ENCODE results near the gene KRT9.
A peak's percentile ranks its signal among the peaks of the same experiment; 100 is the strongest.

Gene KRT9

DNA sequence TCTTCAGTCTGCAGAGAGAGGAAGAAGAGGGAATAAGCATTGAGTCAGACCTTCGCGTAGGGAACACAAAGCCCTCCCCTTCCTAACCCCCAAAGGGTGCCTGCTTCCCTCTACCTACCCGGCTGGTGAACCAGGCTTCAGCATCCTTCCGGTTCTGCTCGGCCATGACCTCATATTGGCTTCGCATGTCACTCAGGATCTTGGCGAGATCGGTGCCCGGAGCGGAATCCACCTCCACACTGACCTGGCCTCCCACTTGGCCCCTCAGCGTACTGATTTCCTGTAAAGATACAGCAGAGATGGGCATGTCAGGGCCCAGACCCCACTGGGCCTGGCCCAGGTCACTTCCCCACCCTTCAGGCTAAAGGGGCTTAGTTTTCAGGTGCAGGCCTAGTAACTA is 47.6 kb downstream of the KRT9 start:
- peaks cover 45% of the 10 kb centered on the region for H3K36me3 ChIP-seq (ENCODE audit: control insufficient read depth, insufficient read depth, low read length)
- no peak overlapping the region for H3K27ac ChIP-seq (ENCODE audit: low read depth, low read length, severe bottlenecking)
- no peak overlapping the region for H3K4me3 ChIP-seq (ENCODE audit: extremely low read depth, insufficient read depth, low read length, poor library complexity, severe bottlenecking)
- peaks cover 60% of the 10 kb centered on the region for H3K4me1 ChIP-seq (ENCODE audit: control insufficient read depth, insufficient read depth, low read length, poor library complexity, severe bottlenecking)
- no peaks in the 10 kb centered on the region for H3K9me3 ChIP-seq (ENCODE audit: control insufficient read depth, low read length)
- WGBS, 2 experiments (ENCODE audit: insufficient coverage in 2 of 2) = 95 to 96% methylated on average over 9 of the region's 11 CpGs

DNA sequence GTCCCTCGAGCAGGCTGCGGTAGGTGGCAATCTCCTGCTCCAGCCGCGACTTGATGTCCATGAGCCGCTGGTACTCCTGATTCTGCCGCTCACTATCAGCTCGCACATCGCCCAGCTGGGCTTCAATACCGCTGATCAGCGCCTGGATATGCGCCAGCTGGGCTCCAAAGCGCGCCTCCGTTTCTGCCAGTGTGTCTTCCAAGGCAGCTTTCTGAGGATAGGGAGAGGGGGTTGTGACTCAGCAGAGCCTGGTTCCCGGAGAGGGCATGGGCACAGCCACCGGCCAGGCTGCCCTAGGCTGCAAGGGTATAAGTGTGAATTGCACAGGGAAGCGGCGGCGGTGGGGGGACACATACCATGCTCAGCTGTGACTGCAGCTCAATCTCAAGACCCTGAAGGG is 48.1 kb downstream of the KRT9 start:
- no peaks in the 10 kb centered on the region for H3K9me3 ChIP-seq (ENCODE audit: control insufficient read depth, low read length)
- no peak overlapping the region for H3K4me3 ChIP-seq (ENCODE audit: extremely low read depth, insufficient read depth, low read length, poor library complexity, severe bottlenecking)
- H3K27ac ChIP-seq (ENCODE audit: low read depth, low read length, severe bottlenecking) = peak overlapping the region; percentile 10
- H3K36me3 ChIP-seq (ENCODE audit: control insufficient read depth, insufficient read depth, low read length) = peaks cover 45% of the 10 kb centered on the region
- H3K4me1 ChIP-seq (ENCODE audit: control insufficient read depth, insufficient read depth, low read length, poor library complexity, severe bottlenecking) = peaks cover 55% of the 10 kb centered on the region
- WGBS, 2 experiments (ENCODE audit: insufficient coverage in 2 of 2) = 96 to 98% methylated on average over 19 of the region's 19 CpGs

DNA sequence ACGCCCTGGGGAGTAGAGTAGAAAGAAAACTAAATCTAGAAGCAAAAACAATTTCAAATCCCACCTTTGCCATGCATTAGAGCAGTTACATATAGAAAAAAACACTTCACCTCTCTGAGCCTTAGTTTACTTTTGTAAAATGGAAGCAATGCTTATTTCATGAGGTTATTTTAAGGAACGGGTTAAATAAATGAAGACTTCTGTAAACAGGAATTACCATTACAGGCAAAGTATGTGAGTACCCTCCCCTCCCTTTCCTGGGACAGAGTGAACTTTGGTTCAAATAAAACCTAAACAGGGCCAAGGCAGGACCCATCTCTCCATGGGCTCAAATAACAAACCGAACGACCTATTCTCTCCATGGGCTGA is 48.6 kb downstream of the KRT9 start:
- Histone ChIP-seq H3K4me1 (ENCODE audit: control insufficient read depth, insufficient read depth, low read length, poor library complexity, severe bottlenecking) (peaks cover 51% of the 10 kb centered on the region), H3K9me3 (ENCODE audit: control insufficient read depth, low read length) (no peaks in the 10 kb centered on the region), H3K27ac (ENCODE audit: low read depth, low read length, severe bottlenecking) (no peak overlapping the region), H3K36me3 (ENCODE audit: control insufficient read depth, insufficient read depth, low read length) (peaks cover 45% of the 10 kb centered on the region), H3K4me3 (ENCODE audit: extremely low read depth, insufficient read depth, low read length, poor library complexity, severe bottlenecking) (no peak overlapping the region)
- 93% methylated on average over 2 of the region's 4 CpGs; no CpG with 5 or more reads in 1 of the 2 experiments for WGBS, 2 experiments (ENCODE audit: insufficient coverage in 2 of 2)

DNA sequence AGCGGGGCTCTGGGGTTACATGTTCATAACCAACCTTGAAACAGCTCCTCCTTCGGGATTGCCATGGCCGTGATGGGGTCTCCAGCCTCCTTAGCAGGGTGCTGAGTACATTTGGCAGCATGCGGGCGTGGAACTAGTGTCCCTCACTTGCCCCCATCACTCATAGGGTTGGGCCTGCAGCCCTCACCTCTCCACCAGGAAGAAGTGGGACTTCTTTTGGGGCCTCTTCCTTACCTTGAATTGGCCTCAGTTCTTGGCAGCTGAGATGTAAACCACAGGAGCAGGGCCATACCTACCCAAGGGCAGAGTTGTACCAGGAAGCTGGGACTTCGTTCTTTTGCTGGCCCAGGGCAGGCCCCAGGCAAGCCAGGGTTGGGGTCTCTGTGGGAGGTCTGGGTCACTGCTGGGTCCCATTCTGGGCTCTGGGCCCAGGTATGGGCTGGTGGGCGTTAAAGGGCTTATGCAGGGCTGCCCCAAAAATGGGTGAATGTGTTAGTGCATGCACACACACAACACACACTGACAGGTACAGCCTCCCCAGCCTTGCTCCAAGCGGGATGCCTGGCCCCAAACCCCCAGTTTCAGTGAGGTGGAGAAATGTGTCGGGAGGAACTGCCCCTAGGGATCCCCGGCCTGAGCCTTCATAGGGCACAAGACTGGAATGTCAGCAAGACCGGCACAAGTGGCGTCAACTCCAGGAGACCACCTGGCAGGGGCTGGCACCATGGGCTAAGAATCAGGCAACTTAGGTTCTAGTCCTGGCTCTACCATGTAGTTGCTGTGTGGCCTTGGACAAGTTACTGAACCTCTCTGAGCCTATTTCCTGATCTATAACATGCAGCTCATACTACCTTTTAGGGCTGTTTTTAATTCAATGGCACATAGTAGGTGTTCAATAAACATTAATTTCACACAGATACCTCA is 49.3 kb downstream of the KRT9 start:
- H3K27ac ChIP-seq (ENCODE audit: low read depth, low read length, severe bottlenecking) = peak overlapping the region; percentile 80
- WGBS, 2 experiments (ENCODE audit: insufficient coverage in 2 of 2) = 90 to 92% methylated on average over 9 to 10 of the region's 12 CpGs
- H3K9me3 ChIP-seq (ENCODE audit: control insufficient read depth, low read length) = no peaks in the 10 kb centered on the region
- peaks cover 51% of the 10 kb centered on the region for H3K4me1 ChIP-seq (ENCODE audit: control insufficient read depth, insufficient read depth, low read length, poor library complexity, severe bottlenecking)
- peaks cover 45% of the 10 kb centered on the region for H3K36me3 ChIP-seq (ENCODE audit: control insufficient read depth, insufficient read depth, low read length)
- no peak overlapping the region for H3K4me3 ChIP-seq (ENCODE audit: extremely low read depth, insufficient read depth, low read length, poor library complexity, severe bottlenecking)

DNA sequence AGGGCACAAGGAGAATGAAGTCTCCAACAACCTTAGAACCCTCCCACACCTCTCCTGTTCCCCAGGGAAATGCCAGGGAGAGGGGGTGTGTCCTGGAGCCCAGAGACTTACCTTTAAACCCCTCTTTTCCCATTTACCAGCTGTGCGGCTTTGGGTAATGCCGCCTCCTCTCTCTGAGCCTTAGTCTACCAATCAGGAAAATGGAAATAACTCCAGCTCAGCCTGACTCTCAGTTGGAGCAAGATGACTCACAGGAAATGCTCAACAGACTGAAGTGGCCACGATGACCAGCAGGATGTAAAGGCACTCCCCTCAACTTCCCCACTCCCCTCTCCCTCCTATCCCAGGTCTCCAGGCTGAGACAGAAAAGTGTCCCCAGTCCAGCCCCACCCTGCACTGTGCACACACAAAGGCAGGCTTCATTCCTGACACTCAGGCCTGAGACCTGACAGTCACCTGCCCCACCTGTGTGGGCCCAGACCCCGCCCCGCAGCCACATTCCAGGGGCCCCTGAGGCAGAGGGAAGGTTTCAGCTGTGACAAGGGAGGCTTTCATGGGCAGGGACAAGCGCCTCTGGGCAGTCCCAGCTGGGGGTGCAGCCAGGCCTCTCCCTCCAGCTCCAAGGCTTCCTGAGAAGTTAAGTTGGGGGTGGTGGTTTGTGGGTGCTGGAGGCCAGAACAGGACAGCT is 50.1 kb downstream of the KRT9 start:
- peaks cover 51% of the 10 kb centered on the region for H3K4me1 ChIP-seq (ENCODE audit: control insufficient read depth, insufficient read depth, low read length, poor library complexity, severe bottlenecking)
- no peaks in the 10 kb centered on the region for H3K9me3 ChIP-seq (ENCODE audit: control insufficient read depth, low read length)
- WGBS, 2 experiments (ENCODE audit: insufficient coverage in 2 of 2) = 36 to 53% methylated on average over 3 to 6 of the region's 6 CpGs
- H3K36me3 ChIP-seq (ENCODE audit: control insufficient read depth, insufficient read depth, low read length) = peaks cover 40% of the 10 kb centered on the region
- no peak overlapping the region for H3K4me3 ChIP-seq (ENCODE audit: extremely low read depth, insufficient read depth, low read length, poor library complexity, severe bottlenecking)
- H3K27ac ChIP-seq (ENCODE audit: low read depth, low read length, severe bottlenecking) = peak overlapping the region; percentile 80

DNA sequence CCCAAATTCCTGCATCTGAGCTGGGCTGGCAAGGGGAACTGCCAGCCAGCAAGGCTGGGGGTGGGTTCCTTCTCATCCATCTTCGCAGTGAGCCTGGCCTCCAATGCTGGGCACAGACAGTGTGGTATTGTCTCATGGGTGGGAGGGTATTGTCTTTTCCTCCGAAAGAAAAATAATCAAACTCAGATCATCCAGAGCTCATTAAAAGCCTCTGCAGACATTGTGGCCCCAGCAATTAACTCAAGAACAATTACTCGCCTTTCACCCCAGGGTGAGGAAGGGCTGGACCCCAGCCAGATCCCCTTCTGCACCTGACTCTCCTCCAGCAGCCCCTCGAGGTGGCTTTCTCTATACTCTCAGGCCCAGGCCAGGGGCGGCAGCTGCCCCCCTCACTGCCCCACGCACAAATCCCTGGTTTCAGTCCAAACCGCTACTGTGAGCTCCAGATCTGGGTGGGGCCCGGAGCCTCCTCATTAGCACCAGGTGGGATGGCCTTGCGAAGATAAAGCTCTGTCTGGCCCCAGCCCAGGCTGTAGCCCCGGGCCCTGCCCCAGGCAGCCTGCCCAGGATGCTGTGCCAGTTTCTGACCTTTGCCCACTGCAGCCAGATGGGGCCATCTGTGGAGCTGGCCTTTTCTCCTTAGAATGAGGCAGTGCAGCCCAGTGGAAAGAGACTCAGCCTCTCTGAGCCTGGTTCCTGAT is 50.9 kb downstream of the KRT9 start:
- WGBS, 2 experiments (ENCODE audit: insufficient coverage in 2 of 2) = 83 to 87% methylated on average over 8 of the region's 10 CpGs
- H3K27ac ChIP-seq (ENCODE audit: low read depth, low read length, severe bottlenecking) = no peak overlapping the region
- peaks cover 33% of the 10 kb centered on the region for H3K36me3 ChIP-seq (ENCODE audit: control insufficient read depth, insufficient read depth, low read length)
- peaks cover 51% of the 10 kb centered on the region for H3K4me1 ChIP-seq (ENCODE audit: control insufficient read depth, insufficient read depth, low read length, poor library complexity, severe bottlenecking)
- H3K4me3 ChIP-seq (ENCODE audit: extremely low read depth, insufficient read depth, low read length, poor library complexity, severe bottlenecking) = no peak overlapping the region
- no peaks in the 10 kb centered on the region for H3K9me3 ChIP-seq (ENCODE audit: control insufficient read depth, low read length)

DNA sequence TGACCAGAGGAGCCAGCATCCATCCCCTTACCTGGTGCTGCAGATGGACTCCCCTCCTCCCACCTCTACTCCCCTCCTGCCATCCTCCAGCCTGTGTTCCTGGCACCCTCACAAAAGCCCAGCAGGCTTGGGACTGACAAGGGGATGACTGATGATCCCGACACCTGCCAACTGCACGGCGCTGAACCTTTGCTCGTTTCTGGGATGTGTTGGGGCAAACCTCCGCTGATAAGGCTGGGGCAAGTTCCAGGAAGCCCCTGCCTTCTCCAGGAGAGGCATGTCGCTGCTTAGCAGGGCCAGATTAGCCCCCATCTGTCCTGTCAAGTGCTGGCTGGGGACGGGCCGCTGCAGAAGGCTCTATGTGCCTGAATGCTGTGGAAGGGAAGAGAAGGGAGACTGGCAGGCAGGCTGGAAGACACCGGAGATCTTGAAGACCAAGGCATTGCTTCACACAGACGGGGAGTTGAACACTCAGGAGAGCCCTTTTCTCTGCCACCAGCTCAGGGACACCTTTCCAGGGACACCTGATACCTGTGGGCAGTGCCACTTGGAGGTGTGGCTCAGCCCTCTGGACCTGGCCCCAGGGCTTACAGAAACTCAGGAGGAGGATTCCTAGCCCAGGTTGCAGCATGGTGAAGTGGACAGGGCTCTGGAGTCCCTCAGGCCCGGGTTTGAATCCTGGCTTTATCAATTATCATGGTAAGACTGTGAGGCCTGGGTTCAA is 52.2 kb downstream of the KRT9 start:
- 70 to 78% methylated on average over 9 to 10 of the region's 11 CpGs for WGBS, 2 experiments (ENCODE audit: insufficient coverage in 2 of 2)
- peaks cover 41% of the 10 kb centered on the region for H3K4me1 ChIP-seq (ENCODE audit: control insufficient read depth, insufficient read depth, low read length, poor library complexity, severe bottlenecking)
- H3K9me3 ChIP-seq (ENCODE audit: control insufficient read depth, low read length) = no peaks in the 10 kb centered on the region
- no peak overlapping the region for H3K4me3 ChIP-seq (ENCODE audit: extremely low read depth, insufficient read depth, low read length, poor library complexity, severe bottlenecking)
- H3K36me3 ChIP-seq (ENCODE audit: control insufficient read depth, insufficient read depth, low read length) = peaks cover 21% of the 10 kb centered on the region
- H3K27ac ChIP-seq (ENCODE audit: low read depth, low read length, severe bottlenecking) = peak overlapping the region; percentile 36

DNA sequence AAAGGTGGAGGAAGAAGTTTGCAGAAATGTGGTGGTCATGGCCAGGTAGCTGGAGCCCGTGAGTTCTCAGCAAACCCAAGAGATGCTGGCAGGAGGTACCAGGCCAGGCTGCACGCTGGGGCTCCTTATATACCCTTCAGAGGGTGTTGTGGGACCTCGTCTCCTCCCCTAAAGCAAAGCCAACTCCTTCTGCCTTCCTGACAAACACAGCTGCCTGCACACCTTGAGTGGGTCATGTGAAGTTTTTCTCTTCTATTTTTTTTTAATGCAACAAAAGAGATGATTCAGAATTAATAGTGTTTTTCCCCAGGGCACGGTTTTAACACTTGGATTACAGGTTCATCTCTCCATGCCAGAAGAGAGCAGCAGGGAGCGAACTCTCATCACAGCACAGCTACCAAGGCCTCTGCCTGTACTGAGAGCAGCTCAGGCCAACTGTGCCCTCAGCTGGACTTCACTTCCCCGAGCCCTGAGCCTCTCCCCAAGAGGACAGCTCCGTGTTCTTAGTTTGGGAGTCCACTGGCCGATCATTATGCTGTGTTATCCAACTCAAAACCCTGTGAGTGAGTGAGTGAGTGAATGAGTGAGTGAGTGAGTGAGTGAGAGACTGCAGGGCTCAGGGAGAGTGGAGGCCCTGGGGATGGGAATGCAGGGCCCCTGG is 52.9 kb downstream of the KRT9 start, which contains the start of gene KRT15:
KRT15 (minus strand) TSS at position 102 of the 661 bp plus-strand sequence; CDS start at position 39, 63 bp downstream.
- H3K4me3 ChIP-seq (ENCODE audit: extremely low read depth, insufficient read depth, low read length, poor library complexity, severe bottlenecking) = no peak within 1 kb of the TSS
- H3K9me3 ChIP-seq (ENCODE audit: control insufficient read depth, low read length) = no peaks in the 10 kb centered on the region
- peak within 1 kb of the TSS; percentile 36 for H3K27ac ChIP-seq (ENCODE audit: low read depth, low read length, severe bottlenecking)
- 82% methylated on average over 7 of the region's 8 CpGs for WGBS, 2 experiments (ENCODE audit: insufficient coverage in 2 of 2)
- peaks cover 36% of the 10 kb centered on the region for H3K4me1 ChIP-seq (ENCODE audit: control insufficient read depth, insufficient read depth, low read length, poor library complexity, severe bottlenecking)
- peaks cover 14% of the 10 kb centered on the region for H3K36me3 ChIP-seq (ENCODE audit: control insufficient read depth, insufficient read depth, low read length)

DNA sequence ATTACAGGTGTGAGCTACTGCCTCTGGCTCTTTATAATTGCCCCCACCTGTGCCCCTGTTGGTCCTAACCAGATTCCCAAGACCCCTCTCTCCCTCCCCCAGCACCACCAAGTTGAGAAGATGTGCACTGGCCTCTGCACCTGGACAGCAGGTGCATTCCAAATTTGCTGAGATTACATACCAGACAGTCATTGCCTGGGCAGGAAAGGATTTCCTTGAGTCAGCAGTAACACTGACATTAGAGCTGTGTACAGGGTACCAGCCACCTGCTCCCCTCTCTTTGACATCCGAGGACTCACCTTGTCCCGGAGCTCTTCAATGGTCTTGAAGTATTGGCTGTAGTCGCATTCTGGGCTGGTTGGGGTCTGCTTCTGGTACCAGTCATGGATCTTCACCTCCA is 53.8 kb downstream of the KRT9 start:
- no peaks in the 10 kb centered on the region for H3K9me3 ChIP-seq (ENCODE audit: control insufficient read depth, low read length)
- H3K27ac ChIP-seq (ENCODE audit: low read depth, low read length, severe bottlenecking) = no peak overlapping the region
- WGBS, 2 experiments (ENCODE audit: insufficient coverage in 2 of 2) = 95 to 97% methylated on average over 3 of the region's 3 CpGs
- no peak overlapping the region for H3K4me3 ChIP-seq (ENCODE audit: extremely low read depth, insufficient read depth, low read length, poor library complexity, severe bottlenecking)
- peaks cover 5% of the 10 kb centered on the region for H3K36me3 ChIP-seq (ENCODE audit: control insufficient read depth, insufficient read depth, low read length)
- H3K4me1 ChIP-seq (ENCODE audit: control insufficient read depth, insufficient read depth, low read length, poor library complexity, severe bottlenecking) = peaks cover 28% of the 10 kb centered on the region

All from mesodermal cell (in vitro differentiated cells).